HepG2 (cell line): ENCODE measurements around the gene EEF1E1. TPM values are rescaled to one million over a fixed set of nuclear protein-coding genes. Genes with fewer than 3 reads are reported as not detected.

Experiments used
- ATAC-seq: fragments of 200-7000 bp; cut with Tn5 transposase; 3 replicates; pipeline ENCODE4 v1.9.1; 2020; ENCODE audit warnings: mild to moderate bottlenecking, moderate library complexity
- BruUV-seq: library from RNA; stranded (reverse); fragments of 400-500 nt; replicated peaks from 2 replicates; lab custom pipeline; 2021; lab: Mats Ljungman, UMichigan
- CTCF ChIA-PET: fragments of 300-600 bp; formaldehyde crosslinking; extraction: SDS; loops from one replicate; lab custom pipeline; 2021; ENCODE audit warnings: low total read pairs, inconsistent platforms, low intra/inter-chr PET ratio; lab: Yijun Ruan, JAX
- POLR2A ChIA-PET: fragments of 350-600 bp; sonication (Branson Sonifier 250); formaldehyde crosslinking; loops from one replicate; lab custom pipeline; 2020; ENCODE audit warnings: antibody characterized with exemption, inconsistent platforms; lab: Yijun Ruan, JAX
- DNase-seq: peaks from one replicate; pipeline ENCODE4 v3.0.0-alpha.2; 2015; ENCODE audit warnings: low spot score
- FAIRE-seq: peaks from 3 replicates; lab custom pipeline; 2011; peaks lifted over from hg19 to GRCh38; lab: Jason Lieb, UNC
- H2AFZ ChIP-seq: one replicate; pipeline ENCODE4 v1.6.1; 2011; ENCODE audit warnings: low read length, inconsistent platforms
- H3K27ac ChIP-seq: fragments of 300-600 bp; 3 replicates; pipeline ENCODE4 v1.8.0; 2011; ENCODE audit warnings: mixed run types, mild to moderate bottlenecking, mixed read lengths, low read length, inconsistent platforms; ENCODE audit not compliant: insufficient read depth; ENCODE audit errors: extremely low read length
- H3K27me3 ChIP-seq, 2 experiments: fragments of 200-600 bp in 1 of 2; 2 replicates in 1 of 2; 3 replicates in 1 of 2; pipeline versions ENCODE4 v1.6.0 to v1.8.0; 2011; ENCODE audit warnings: low read length in 2 of 2, mild to moderate bottlenecking in 2 of 2, moderate library complexity in 2 of 2, inconsistent platforms in 1 of 2; ENCODE audit not compliant: insufficient read depth in 2 of 2, control insufficient read depth in 1 of 2
- H3K36me3 ChIP-seq, 2 experiments: fragments of 200-600 bp in 1 of 2; replicated peaks in 1 of 2; 2 replicates in 1 of 2; 3 replicates in 1 of 2; pipeline versions ENCODE4 v1.5.1 to v1.8.0; 2011; ENCODE audit warnings: low read length in 2 of 2, inconsistent platforms in 1 of 2; ENCODE audit not compliant: insufficient read depth in 2 of 2, control insufficient read depth in 1 of 2
- H3K4me1 ChIP-seq: 2 replicates; pipeline ENCODE4 v1.5.1; 2012; ENCODE audit warnings: low read length, inconsistent platforms; ENCODE audit not compliant: insufficient read depth
- H3K4me2 ChIP-seq: 2 replicates; pipeline ENCODE4 v1.6.0; 2011; ENCODE audit warnings: low read depth, low read length, inconsistent platforms
- H3K4me3 ChIP-seq, 3 experiments: fragments of 200-600 bp in 1 of 3; sonication (generic), shearing (Covaris generic) in 1 of 3; replicated peaks in 1 of 3; 2 replicates each; pipeline ENCODE4 v1.5.1; 2011 to 2016; ENCODE audit warnings: low read length in 3 of 3, inconsistent platforms in 2 of 3, low read depth in 2 of 3, mild to moderate bottlenecking in 2 of 3, control low read depth in 1 of 3, mixed read lengths in 1 of 3; ENCODE audit not compliant: insufficient read depth in 1 of 3
- H3K79me2 ChIP-seq: one replicate; pipeline ENCODE4 v1.6.1; 2011; ENCODE audit warnings: low read length, inconsistent platforms; ENCODE audit not compliant: insufficient read depth
- H3K9ac ChIP-seq: 2 replicates; pipeline ENCODE4 v1.6.0; 2011; ENCODE audit warnings: mild to moderate bottlenecking, low read depth, low read length, inconsistent platforms; ENCODE audit not compliant: insufficient read depth
- H3K9me3 ChIP-seq: 2 replicates; pipeline ENCODE4 v1.5.1; 2012; ENCODE audit warnings: mild to moderate bottlenecking, low read length
- H4K20me1 ChIP-seq: 2 replicates; pipeline ENCODE4 v1.6.0; 2011; ENCODE audit warnings: inconsistent platforms, mild to moderate bottlenecking, low read length, moderate library complexity; ENCODE audit not compliant: insufficient read depth
- ARID4A ChIP-seq: sonication (generic); formaldehyde crosslinking; IDR thresholded peaks from 2 replicates; pipeline ENCODE4 v1.5.0; 2020; ENCODE audit warnings: mild to moderate bottlenecking, missing genetic modification reagents, borderline replicate concordance
- HHEX ChIP-seq: IDR thresholded peaks from 2 replicates; pipeline ENCODE4 v1.6.1; 2016; ENCODE audit warnings: control low read depth
- HNF4G ChIP-seq, 2 experiments: sonication (generic) in 1 of 2; formaldehyde crosslinking in 1 of 2; IDR thresholded peaks; 2 replicates each; pipeline versions ENCODE4 v1.4.0 to v1.6.1; 2011 to 2020; ENCODE audit warnings: borderline replicate concordance in 2 of 2, low read depth in 2 of 2, mild to moderate bottlenecking in 2 of 2, low read length in 1 of 2, missing genetic modification reagents in 1 of 2, moderate library complexity in 1 of 2
- IKZF1 ChIP-seq: fragments of 450-650 bp; IDR thresholded peaks from 2 replicates; pipeline ENCODE4 v1.7.1; 2016
- JUN ChIP-seq: sonication (generic); formaldehyde crosslinking; IDR thresholded peaks from 2 replicates; pipeline ENCODE4 v1.4.0; 2020; ENCODE audit warnings: mild to moderate bottlenecking, missing genetic modification reagents
- MATR3 ChIP-seq: sonication (generic); formaldehyde crosslinking; IDR thresholded peaks from 2 replicates; pipeline ENCODE4 v1.4.0; 2020; ENCODE audit warnings: missing genetic modification reagents
- PBX3 ChIP-seq: sonication (generic); formaldehyde crosslinking; IDR thresholded peaks from 2 replicates; pipeline ENCODE4 v1.8.1; 2023; ENCODE audit warnings: missing genetic modification reagents, inconsistent platforms, borderline replicate concordance
- PHF8 ChIP-seq: sonication (generic); formaldehyde crosslinking; IDR thresholded peaks from 2 replicates; pipeline ENCODE4 v1.5.0; 2020; ENCODE audit warnings: missing genetic modification reagents
- PPARG ChIP-seq: conservative IDR thresholded peaks from 2 replicates; pipeline ENCODE4 v1.6.1; 2016; ENCODE audit warnings: missing biosample characterization, missing genetic modification reagents
- SRSF9 ChIP-seq: fragments of 200-400 bp; formaldehyde crosslinking; IDR thresholded peaks from 2 replicates; pipeline ENCODE4 v1.6.1; 2018; ENCODE audit warnings: borderline replicate concordance, mild to moderate bottlenecking, low read depth, low read length; ENCODE audit not compliant: insufficient read depth, poor library complexity, severe bottlenecking
- TOE1 ChIP-seq: sonication (generic); formaldehyde crosslinking; IDR thresholded peaks from 2 replicates; pipeline ENCODE4 v1.4.0; 2020; ENCODE audit warnings: mild to moderate bottlenecking, missing genetic modification reagents
- ZFP36L2 ChIP-seq: sonication (generic); formaldehyde crosslinking; IDR thresholded peaks from 2 replicates; pipeline ENCODE4 v1.4.0; 2020; ENCODE audit warnings: missing genetic modification reagents
- ZNF224 ChIP-seq: sonication (generic); formaldehyde crosslinking; IDR thresholded peaks from 2 replicates; pipeline ENCODE4 v1.5.0; 2020; ENCODE audit warnings: mild to moderate bottlenecking, missing genetic modification reagents
- ZNF367 ChIP-seq: sonication (generic); formaldehyde crosslinking; IDR thresholded peaks from 2 replicates; pipeline ENCODE4 v1.4.0; 2020; ENCODE audit warnings: missing genetic modification reagents, borderline replicate concordance
- ZNF382 ChIP-seq: sonication (generic); formaldehyde crosslinking; IDR thresholded peaks from 2 replicates; pipeline ENCODE4 v1.5.0; 2020; ENCODE audit warnings: missing genetic modification reagents, mild to moderate bottlenecking, borderline replicate concordance
- ZNF713 ChIP-seq: sonication (generic); formaldehyde crosslinking; IDR thresholded peaks from 2 replicates; pipeline ENCODE4 v1.4.0; 2020; ENCODE audit warnings: mild to moderate bottlenecking, missing genetic modification reagents
- WGBS: methylation state at CpG from one replicate; pipeline ENCODE4 v1.1.6; 2017; ENCODE audit warnings: low lambda C conversion rate; 5-methylcytosine and 5-hydroxymethylcytosine counted together
- in situ Hi-C: cut with HindIII; loops from 2 replicates; pipeline ENCODE4 v1.10.0; 2017; ENCODE audit warnings: low pct_unique_long_range_greater_than_20kb; ENCODE audit not compliant: extremely low pct_ligation_motif_present
- intact Hi-C: fragments of 100-400 bp; cut with micrococcal nuclease; formaldehyde crosslinking; loops from one replicate; pipeline ENCODE4 v1.10.0; 2022; ENCODE audit not compliant: unreplicated experiment
- polyA plus RNA-seq, 8 experiments: library from polyadenylated mRNA; depleted of rRNA in 3 of 8; stranded (reverse) in 7 of 8; unstranded in 1 of 8; fragments of >200 nt; fragmentation: Illumina TruSeq in 4 of 8; extraction: Trizol in 4 of 8; gene quantifications; 2 replicates each; pipeline versions ENCODE4 v1.2.1 to v1.2.3, GENCODE V29; 2011 to 2016; ENCODE audit warnings: low read depth in 4 of 8, missing spikeins in 1 of 8, mixed read lengths in 1 of 8; ENCODE audit not compliant: insufficient read depth in 1 of 8
- total RNA-seq, 5 experiments: library from RNA; depleted of rRNA; stranded (reverse); fragments of >200 nt; fragmentation: Illumina TruSeq; extraction: Trizol; gene quantifications; 2 replicates each; pipeline ENCODE4 v1.2.3, GENCODE V29; 2016; ENCODE audit warnings: low read depth in 1 of 5
- TF ChIP-seq, protein P1 (sequence below): sonication (generic); formaldehyde crosslinking; IDR thresholded peaks from 2 replicates; pipeline ENCODE4 v1.5.0; 2020; ENCODE audit warnings: mild to moderate bottlenecking, low read depth, missing genetic modification reagents, borderline replicate concordance
- TF ChIP-seq, protein P2 (sequence below): sonication (generic); formaldehyde crosslinking; IDR thresholded peaks from 2 replicates; pipeline ENCODE4 v1.4.0; 2020; ENCODE audit warnings: missing genetic modification reagents

The EEF1E1 gene
- total and polyA plus RNA-seq, 2 of the 13 experiments (the other 11 are each of a cell fraction or from before 2014, with no cell fraction given), result 128 to 188 TPM

DNA sequence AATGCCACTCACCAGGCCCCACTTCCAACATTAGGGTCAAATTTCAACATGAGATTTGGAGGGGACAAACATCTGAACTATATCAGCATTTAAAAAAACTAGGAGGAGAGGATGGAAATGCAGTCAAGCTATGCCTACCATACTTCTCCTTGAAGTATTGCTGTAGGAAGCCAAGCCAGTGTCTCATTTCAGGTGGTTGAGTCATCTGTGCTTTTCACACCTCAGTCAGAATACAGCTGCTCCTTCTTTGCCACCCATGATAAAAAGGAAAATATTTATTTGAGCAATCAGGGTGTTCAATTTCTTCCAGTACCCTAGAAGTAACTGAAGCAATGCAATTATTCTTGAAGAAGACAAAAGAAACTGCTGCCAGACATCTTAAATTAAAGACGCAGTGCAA, 47.0 kb upstream of the EEF1E1 start:
- intact Hi-C loops, result no loop called here
- no peak for FAIRE-seq
- Histone ChIP-seq H3K9me3 (no peaks in the 10 kb centered on the region), H3K9ac (no peak overlapping the region), H3K79me2 (no peaks in the 10 kb centered on the region), H2AFZ (no peak overlapping the region), H4K20me1 (no peaks in the 10 kb centered on the region), H3K4me2 (no peak overlapping the region), H3K4me1 (no peaks in the 10 kb centered on the region), H3K36me3 (no peaks in the 10 kb centered on the region), H3K27ac (no peak overlapping the region), H3K4me3 (no peak overlapping the region)
- WGBS, result 74% methylated on average over 1 of the region's 1 CpG
- DNase-seq, result no peak
- CTCF ChIA-PET, result no interaction called here
- no peak for ATAC-seq
- POLR2A ChIA-PET, result no interaction called here
- in situ Hi-C loops, result no loop called here
- TF ChIP-seq, protein P1, sequence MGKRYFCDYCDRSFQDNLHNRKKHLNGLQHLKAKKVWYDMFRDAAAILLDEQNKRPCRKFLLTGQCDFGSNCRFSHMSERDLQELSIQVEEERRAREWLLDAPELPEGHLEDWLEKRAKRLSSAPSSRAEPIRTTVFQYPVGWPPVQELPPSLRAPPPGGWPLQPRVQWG (CRISPR knock-in tag), result no peak
- no peak for TF ChIP-seq HHEX
- no peak for TF ChIP-seq IKZF1
- no peak for TF ChIP-seq TOE1
- TF ChIP-seq ZNF713 (CRISPR knock-in tag), result no peak
- TF ChIP-seq, protein P2, sequence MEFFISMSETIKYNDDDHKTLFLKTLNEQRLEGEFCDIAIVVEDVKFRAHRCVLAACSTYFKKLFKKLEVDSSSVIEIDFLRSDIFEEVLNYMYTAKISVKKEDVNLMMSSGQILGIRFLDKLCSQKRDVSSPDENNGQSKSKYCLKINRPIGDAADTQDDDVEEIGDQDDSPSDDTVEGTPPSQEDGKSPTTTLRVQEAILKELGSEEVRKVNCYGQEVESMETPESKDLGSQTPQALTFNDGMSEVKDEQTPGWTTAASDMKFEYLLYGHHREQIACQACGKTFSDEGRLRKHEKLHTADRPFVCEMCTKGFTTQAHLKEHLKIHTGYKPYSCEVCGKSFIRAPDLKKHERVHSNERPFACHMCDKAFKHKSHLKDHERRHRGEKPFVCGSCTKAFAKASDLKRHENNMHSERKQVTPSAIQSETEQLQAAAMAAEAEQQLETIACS, result no peak
- no peak for TF ChIP-seq ZNF367 (CRISPR knock-in tag)
- no peak for TF ChIP-seq ARID4A (CRISPR knock-in tag)
- TF ChIP-seq HNF4G (IDR thresholded peaks at IDR 0.05; ENCODE audit: borderline replicate concordance, low read depth, low read length), result no peak
- no peak for TF ChIP-seq HNF4G (CRISPR knock-in tag; IDR thresholded peaks at IDR 0.05; ENCODE audit: borderline replicate concordance, low read depth)
- no peak for TF ChIP-seq ZFP36L2 (CRISPR knock-in tag)
- TF ChIP-seq SRSF9, result no peak
- no peak for TF ChIP-seq MATR3 (CRISPR knock-in tag)
- no peak for TF ChIP-seq PPARG (CRISPR knock-in tag)
- TF ChIP-seq JUN (CRISPR knock-in tag), result no peak
- no peak for TF ChIP-seq ZNF224 (CRISPR knock-in tag)
- TF ChIP-seq PBX3, result no peak
- TF ChIP-seq ZNF382 (CRISPR knock-in tag), result no peak
- TF ChIP-seq PHF8 (CRISPR knock-in tag), result no peak
- TF ChIP-seq, all 625 proteins: peak for 0
- no peaks in the 10 kb centered on the region for H3K27me3 ChIP-seq
- BruUV-seq, result no TSS peak
